Hepatocyte (in vitro differentiated cells): ENCODE results near the gene NHLRC4. TPM values are rescaled to one million over a fixed set of nuclear protein-coding genes. Genes with fewer than 3 reads are reported as not detected.

Source experiments
- DNase-seq: peaks from one replicate; pipeline ENCODE4 v3.0.0-alpha.2; 2016; ENCODE audit warnings: low spot score
- H2AFZ ChIP-seq: fragments of 200-600 bp; sonication (generic); 2 replicates; pipeline ENCODE4 v1.6.0; 2016; ENCODE audit warnings: antibody characterized with exemption, mild to moderate bottlenecking
- H3K27ac ChIP-seq: fragments of 200-600 bp; sonication (generic); 2 replicates; pipeline ENCODE4 v1.5.1; 2016; ENCODE audit warnings: mild to moderate bottlenecking
- H3K27me3 ChIP-seq: fragments of 200-600 bp; sonication (generic); 2 replicates; pipeline ENCODE4 v1.6.1; 2016
- H3K36me3 ChIP-seq: fragments of 200-600 bp; sonication (generic); replicated peaks from 2 replicates; pipeline ENCODE4 v1.5.1; 2016; ENCODE audit warnings: low read depth; ENCODE audit not compliant: insufficient read depth
- H3K4me1 ChIP-seq: fragments of 200-600 bp; sonication (generic); 2 replicates; pipeline ENCODE4 v1.5.1; 2016; ENCODE audit warnings: mild to moderate bottlenecking, moderate library complexity; ENCODE audit not compliant: insufficient read depth
- H3K4me2 ChIP-seq: fragments of 200-600 bp; sonication (generic); 2 replicates; pipeline ENCODE4 v1.6.0; 2016
- H3K4me3 ChIP-seq: fragments of 200-600 bp; sonication (generic); 2 replicates; pipeline ENCODE4 v1.5.1; 2016; ENCODE audit warnings: mild to moderate bottlenecking
- H3K79me2 ChIP-seq: fragments of 200-600 bp; sonication (generic); 2 replicates; pipeline ENCODE4 v1.6.0; 2017; ENCODE audit warnings: mild to moderate bottlenecking
- H3K9me2 ChIP-seq: fragments of 200-600 bp; sonication (generic); replicated peaks from 2 replicates; pipeline ENCODE4 v1.6.0; 2017; ENCODE audit warnings: mild to moderate bottlenecking; ENCODE audit not compliant: insufficient read depth
- H3K9me3 ChIP-seq: fragments of 200-600 bp; sonication (generic); 2 replicates; pipeline ENCODE4 v1.5.1; 2016; ENCODE audit warnings: low read depth, mild to moderate bottlenecking
- H4K20me1 ChIP-seq: fragments of 200-600 bp; sonication (generic); 2 replicates; pipeline ENCODE4 v1.6.0; 2016; ENCODE audit warnings: mild to moderate bottlenecking; ENCODE audit not compliant: insufficient read depth, poor library complexity, severe bottlenecking
- EZH2 ChIP-seq: fragments of 200-600 bp; sonication (generic); IDR thresholded peaks from 2 replicates; pipeline ENCODE4 v1.6.1; 2016; ENCODE audit warnings: antibody characterized with exemption, mild to moderate bottlenecking, borderline replicate concordance
- EZH2phosphoT487 ChIP-seq: fragments of 200-600 bp; sonication (generic); IDR thresholded peaks from one replicate; pipeline ENCODE4 v1.6.1; 2018; ENCODE audit warnings: antibody characterized with exemption, mild to moderate bottlenecking, low read depth, moderate library complexity; ENCODE audit not compliant: unreplicated experiment, severe bottlenecking
- WGBS: methylation state at CpG from one replicate; pipeline ENCODE4 v1.1.6; 2016; ENCODE audit warnings: low lambda C conversion rate; ENCODE audit errors: missing lambda C conversion rate; 5-methylcytosine and 5-hydroxymethylcytosine counted together
- polyA plus RNA-seq: library from polyadenylated mRNA; unstranded; fragments of >200 nt; fragmentation: Nextera tagmentation; extraction: Ambion mirVana; gene quantifications from 2 replicates; pipeline ENCODE4 v1.2.1, GENCODE V29; 2016
- total RNA-seq: library from RNA; depleted of rRNA; stranded (reverse); fragments of >200 nt; gene quantifications from 2 replicates; pipeline ENCODE4 v1.2.3, GENCODE V29; 2014
- TF ChIP-seq, protein P1 (sequence below): fragments of 200-600 bp; sonication (generic); IDR thresholded peaks from 2 replicates; pipeline ENCODE4 v1.5.1; 2016; ENCODE audit warnings: antibody characterized with exemption, mild to moderate bottlenecking; ENCODE audit not compliant: poor library complexity

NHLRC4 gene
- total and polyA plus RNA-seq, 2 experiments from 2014 or later: 0.25 to 1.2 TPM

DNA sequence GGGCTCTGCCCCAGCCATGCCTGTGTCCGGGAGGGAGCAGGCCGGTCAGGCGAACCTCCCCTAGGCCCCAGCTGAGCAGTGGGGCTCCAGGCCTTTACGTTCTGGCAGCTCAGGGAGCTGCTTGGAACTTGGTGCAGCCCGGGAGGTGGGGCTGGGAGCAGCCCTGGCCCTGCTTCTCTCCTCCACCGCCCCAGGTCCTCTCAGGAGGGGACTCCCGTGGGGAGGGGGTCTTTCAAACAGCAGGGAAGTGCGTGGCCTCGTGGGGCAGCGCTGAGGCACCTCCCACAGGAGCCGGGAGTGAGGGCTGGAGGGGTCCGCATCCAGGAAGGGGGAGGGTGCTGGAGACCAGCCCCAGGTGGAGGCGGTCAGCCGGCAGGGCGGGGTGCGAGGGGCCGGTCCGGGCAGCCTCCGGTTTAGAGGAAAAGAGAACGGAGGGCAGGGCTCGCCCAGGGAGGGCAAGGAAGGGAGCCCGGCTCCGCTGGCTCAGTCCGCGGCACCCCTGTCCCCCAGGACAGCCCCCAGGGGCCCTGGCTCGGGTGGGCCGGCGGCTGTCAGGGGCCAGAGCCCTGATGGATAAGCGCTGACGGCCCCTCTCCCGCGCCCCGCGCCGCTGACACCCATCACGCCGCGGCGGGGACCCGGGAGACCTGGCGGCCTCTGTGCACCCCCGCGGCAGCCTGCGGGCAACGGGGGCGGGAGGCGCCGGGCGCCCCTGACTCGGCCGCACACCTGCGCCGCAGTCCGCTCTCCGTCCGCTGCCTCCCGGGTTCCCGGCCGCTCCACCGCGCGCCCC lies 7.2 kb upstream of the NHLRC4 start:
- Histone ChIP-seq H3K27me3 (peaks cover 30% of the 10 kb centered on the region), H4K20me1 (no peaks in the 10 kb centered on the region), H3K27ac (no peak overlapping the region), H3K4me3 (no peak overlapping the region), H3K4me1 (no peaks in the 10 kb centered on the region), H3K9me3 (no peaks in the 10 kb centered on the region), H3K36me3 (no peaks in the 10 kb centered on the region), H3K9me2 (no peaks in the 10 kb centered on the region), H2AFZ (no peak overlapping the region), H3K79me2 (no peaks in the 10 kb centered on the region), H3K4me2 (peak overlapping the region; percentile 68)
- 9% methylated on average over 37 of the region's 62 CpGs for WGBS
- no peak for DNase-seq
- TF ChIP-seq EZH2 (peak; percentile 46), EZH2phosphoT487 (no peak)

DNA sequence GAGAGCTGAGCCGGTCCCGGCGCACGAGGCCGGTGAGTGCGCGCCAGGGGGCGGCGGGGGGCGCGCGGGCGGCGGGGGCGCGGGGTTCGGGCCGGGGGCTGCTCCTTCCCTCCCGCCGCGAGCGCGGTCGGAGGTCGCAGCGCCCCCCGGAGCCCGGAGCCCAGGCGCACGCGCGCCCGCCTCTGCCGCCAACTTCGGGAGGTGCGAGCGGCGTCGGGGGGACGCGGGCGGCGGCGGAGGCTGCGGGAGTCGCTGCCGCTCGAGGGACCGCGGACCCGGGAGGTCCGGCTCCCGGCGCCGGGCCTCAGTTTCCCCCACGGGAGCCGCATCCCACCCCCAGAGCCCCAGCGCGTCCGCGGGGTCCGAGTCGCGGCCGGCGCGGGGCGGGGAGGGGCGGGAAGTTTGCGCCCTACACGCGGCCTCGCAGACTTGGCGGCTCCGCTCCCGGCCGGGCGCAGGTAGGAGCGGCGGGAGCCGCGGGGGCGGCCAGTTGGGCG lies 6.6 kb upstream of the NHLRC4 start, which contains the start of gene PRR35:
Gene PRR35 (plus strand): TSS at position 191 of the 497 bp plus-strand sequence. CDS start 2,901 bp downstream, outside the sequence.
- no peaks in the 10 kb centered on the region for H3K9me3 ChIP-seq
- TF ChIP-seq, protein P1, sequence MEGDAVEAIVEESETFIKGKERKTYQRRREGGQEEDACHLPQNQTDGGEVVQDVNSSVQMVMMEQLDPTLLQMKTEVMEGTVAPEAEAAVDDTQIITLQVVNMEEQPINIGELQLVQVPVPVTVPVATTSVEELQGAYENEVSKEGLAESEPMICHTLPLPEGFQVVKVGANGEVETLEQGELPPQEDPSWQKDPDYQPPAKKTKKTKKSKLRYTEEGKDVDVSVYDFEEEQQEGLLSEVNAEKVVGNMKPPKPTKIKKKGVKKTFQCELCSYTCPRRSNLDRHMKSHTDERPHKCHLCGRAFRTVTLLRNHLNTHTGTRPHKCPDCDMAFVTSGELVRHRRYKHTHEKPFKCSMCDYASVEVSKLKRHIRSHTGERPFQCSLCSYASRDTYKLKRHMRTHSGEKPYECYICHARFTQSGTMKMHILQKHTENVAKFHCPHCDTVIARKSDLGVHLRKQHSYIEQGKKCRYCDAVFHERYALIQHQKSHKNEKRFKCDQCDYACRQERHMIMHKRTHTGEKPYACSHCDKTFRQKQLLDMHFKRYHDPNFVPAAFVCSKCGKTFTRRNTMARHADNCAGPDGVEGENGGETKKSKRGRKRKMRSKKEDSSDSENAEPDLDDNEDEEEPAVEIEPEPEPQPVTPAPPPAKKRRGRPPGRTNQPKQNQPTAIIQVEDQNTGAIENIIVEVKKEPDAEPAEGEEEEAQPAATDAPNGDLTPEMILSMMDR: no peak
- TF ChIP-seq EZH2phosphoT487 (peak; percentile 77), EZH2 (peak; percentile 76)
- H3K4me3 ChIP-seq: no peak within 1 kb of the TSS
- peaks cover 6% of the 10 kb centered on the region for H3K4me1 ChIP-seq
- H2AFZ ChIP-seq: no peak within 1 kb of the TSS
- no peaks in the 10 kb centered on the region for H4K20me1 ChIP-seq
- H3K27me3 ChIP-seq: peaks cover 30% of the 10 kb centered on the region
- DNase-seq: no peak
- H3K4me2 ChIP-seq: peak within 1 kb of the TSS; percentile 79
- 0% methylated on average over 3 of the region's 84 CpGs for WGBS
- no peaks in the 10 kb centered on the region for H3K79me2 ChIP-seq
- H3K27ac ChIP-seq: no peak within 1 kb of the TSS
- no peaks in the 10 kb centered on the region for H3K9me2 ChIP-seq
- no peaks in the 10 kb centered on the region for H3K36me3 ChIP-seq

DNA sequence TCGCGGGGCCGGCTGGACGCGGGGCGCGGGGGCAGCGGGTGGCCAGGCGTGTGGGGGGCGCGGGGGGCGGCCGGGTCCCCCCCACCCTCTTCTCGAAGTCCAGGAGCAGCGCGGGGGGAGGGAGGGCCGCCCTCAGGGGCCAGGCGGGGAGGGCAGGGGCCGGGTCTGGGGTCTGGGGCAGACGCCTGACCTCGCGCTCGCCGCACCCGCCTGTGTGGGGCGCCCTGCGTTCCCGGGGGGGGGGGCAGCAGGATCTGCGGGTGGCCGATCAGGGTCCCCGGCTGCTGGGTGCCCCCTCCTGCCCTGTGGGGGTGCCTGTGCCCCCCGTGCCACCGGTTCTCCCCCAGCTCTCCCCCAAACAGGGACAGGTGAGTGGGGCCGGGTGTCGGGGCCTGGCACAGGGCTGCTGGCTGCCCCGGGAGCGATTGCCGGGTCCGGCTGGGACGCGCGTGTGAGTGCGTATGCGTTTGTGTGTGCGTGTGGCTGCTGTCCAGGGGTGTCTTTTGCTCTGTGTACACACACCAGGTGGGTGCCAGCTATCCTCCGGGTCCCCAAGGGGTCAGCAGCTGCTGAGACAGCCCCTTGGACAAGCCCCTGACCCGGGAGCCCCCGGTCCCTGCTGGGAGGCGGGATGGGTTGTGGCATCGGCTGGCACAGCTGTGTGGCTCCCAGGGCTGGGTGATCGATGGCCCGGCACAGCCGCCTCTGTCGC lies 5.9 kb upstream of the NHLRC4 start:
- Histone ChIP-seq H3K79me2 (no peaks in the 10 kb centered on the region), H4K20me1 (no peaks in the 10 kb centered on the region), H3K9me2 (no peaks in the 10 kb centered on the region), H3K27ac (no peak overlapping the region), H3K36me3 (no peaks in the 10 kb centered on the region), H3K4me3 (no peak overlapping the region), H2AFZ (no peak overlapping the region), H3K4me2 (no peak overlapping the region), H3K9me3 (no peaks in the 10 kb centered on the region), H3K27me3 (peaks cover 30% of the 10 kb centered on the region), H3K4me1 (peaks cover 12% of the 10 kb centered on the region)
- peak; percentile 80 for TF ChIP-seq EZH2
- TF ChIP-seq EZH2phosphoT487: no peak
- DNase-seq: no peak
- WGBS: 85% methylated on average over 13 of the region's 54 CpGs

DNA sequence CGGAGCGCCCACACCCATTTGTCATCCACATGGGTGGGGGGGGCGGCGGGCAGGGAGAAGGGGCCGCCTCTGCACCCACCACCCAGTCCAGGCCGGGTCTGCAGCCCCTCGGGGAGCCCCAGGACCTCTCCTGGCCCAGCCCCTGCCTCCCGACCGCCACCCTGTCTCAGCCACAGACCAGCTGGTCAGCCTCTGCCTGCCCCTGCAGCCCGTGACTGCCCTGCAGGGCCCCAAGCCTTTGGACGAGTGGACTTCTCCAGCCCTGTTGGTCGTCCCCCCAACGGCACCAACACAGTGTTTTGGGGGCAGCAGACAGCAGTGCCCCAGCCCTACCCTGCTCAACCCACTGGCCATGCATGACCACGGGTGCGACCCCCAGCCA lies 5.4 kb upstream of the NHLRC4 start:
- no peaks in the 10 kb centered on the region for H3K9me2 ChIP-seq
- H4K20me1 ChIP-seq: no peaks in the 10 kb centered on the region
- no peaks in the 10 kb centered on the region for H3K36me3 ChIP-seq
- H3K4me1 ChIP-seq: peaks cover 17% of the 10 kb centered on the region
- no peak for DNase-seq
- no peak overlapping the region for H3K27ac ChIP-seq
- TF ChIP-seq EZH2 (no peak), EZH2phosphoT487 (no peak)
- TF ChIP-seq, protein P1: no peak
- WGBS: 76% methylated on average over 8 of the region's 15 CpGs
- no peak overlapping the region for H2AFZ ChIP-seq
- H3K79me2 ChIP-seq: no peaks in the 10 kb centered on the region
- no peaks in the 10 kb centered on the region for H3K9me3 ChIP-seq
- H3K27me3 ChIP-seq: peaks cover 30% of the 10 kb centered on the region
- H3K4me2 ChIP-seq: no peak overlapping the region
- H3K4me3 ChIP-seq: no peak overlapping the region
